Endometrial microvascular endothelial cells (primary cell): Measurements from ENCODE around the gene KREMEN1. TPM values are rescaled to one million over a fixed set of nuclear protein-coding genes. Genes with fewer than 3 reads are reported as not detected.
"Not testable (repeated sequence)": the region's sequence is repeated elsewhere in the genome, so short reads cannot be mapped to it uniquely, and the experiment has no call there.

Source experiments
- in situ Hi-C: cut with HindIII; loops from 2 replicates; pipeline ENCODE4 v1.10.0; 2017; ENCODE audit warnings: low sequenced_read_pairs, low pct_unique_long_range_greater_than_20kb; ENCODE audit errors: inconsistent ontology term
- total RNA-seq: library from RNA; depleted of rRNA; stranded (reverse); fragments of >200 nt; gene quantifications from one replicate; pipeline ENCODE4 v1.2.3, GENCODE V29; 2015; ENCODE audit errors: inconsistent ontology term

The KREMEN1 gene
- 0.28 TPM for total RNA-seq

DNA sequence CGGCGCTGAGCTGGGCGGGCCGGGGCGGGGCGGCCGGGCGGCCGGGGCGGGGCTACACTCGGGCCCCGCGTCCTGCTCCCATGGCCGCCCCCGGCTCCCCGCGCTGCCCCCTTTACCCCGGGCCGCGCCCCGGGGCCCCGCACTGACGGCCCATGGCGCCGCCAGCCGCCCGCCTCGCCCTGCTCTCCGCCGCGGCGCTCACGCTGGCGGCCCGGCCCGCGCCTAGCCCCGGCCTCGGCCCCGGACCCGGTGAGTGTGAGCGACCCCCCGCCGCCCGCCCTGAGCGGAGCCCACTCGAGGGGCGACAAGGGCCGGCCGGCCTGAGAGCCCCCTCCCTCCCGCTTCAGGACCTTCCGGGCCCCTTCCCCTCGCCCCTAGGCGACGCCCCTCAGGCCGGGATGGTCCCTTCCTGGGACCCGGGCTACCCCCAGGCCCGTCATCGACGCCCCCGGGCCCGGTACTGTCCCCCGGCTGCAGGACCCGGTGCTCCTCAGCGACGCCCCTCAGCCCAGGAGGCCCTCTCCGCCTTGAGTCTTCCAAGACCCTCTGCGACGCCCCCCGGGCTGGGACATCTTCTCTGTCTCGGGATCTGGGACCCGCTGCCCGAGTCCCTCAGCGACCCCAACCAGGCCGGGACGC is at the start of gene KREMEN1:
Gene KREMEN1 (plus strand): TSS at position 57 of the 639 bp plus-strand sequence. CDS start 96 bp downstream, at position 153.
- in situ Hi-C loops: no loop called here

- in situ Hi-C loops: loop anchor here (25.0 kb wide), 1 partner anchor 136 kb away; the partner anchor contains the start of gene ZNRF3
Observed at GRCh38 chr22:29023172-29023796, 49.6 kb upstream of the KREMEN1 start.

- in situ Hi-C loops: no loop called here
Observed at GRCh38 chr22:29026579-29026978, 46.3 kb upstream of the KREMEN1 start.

DNA sequence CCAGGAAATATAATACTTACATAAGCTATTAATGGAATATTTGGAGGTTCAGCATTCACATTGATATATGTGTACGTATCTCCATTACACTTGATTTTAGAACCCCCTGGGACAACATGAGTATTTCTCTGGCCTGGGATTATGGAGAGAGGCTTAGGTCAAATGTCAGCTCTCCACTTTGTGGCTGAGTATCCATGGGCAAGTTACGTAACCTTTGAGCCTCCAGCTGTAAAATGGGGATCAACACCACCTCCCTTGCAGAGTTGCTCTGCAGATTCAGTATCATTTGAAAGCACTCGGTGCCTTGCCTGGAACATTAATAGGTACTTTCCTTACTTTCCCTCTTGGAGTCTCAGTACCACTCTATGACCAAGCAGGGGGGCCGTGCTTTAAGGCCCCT is 44.4 kb upstream of the KREMEN1 start:
- in situ Hi-C loops: no loop called here

DNA sequence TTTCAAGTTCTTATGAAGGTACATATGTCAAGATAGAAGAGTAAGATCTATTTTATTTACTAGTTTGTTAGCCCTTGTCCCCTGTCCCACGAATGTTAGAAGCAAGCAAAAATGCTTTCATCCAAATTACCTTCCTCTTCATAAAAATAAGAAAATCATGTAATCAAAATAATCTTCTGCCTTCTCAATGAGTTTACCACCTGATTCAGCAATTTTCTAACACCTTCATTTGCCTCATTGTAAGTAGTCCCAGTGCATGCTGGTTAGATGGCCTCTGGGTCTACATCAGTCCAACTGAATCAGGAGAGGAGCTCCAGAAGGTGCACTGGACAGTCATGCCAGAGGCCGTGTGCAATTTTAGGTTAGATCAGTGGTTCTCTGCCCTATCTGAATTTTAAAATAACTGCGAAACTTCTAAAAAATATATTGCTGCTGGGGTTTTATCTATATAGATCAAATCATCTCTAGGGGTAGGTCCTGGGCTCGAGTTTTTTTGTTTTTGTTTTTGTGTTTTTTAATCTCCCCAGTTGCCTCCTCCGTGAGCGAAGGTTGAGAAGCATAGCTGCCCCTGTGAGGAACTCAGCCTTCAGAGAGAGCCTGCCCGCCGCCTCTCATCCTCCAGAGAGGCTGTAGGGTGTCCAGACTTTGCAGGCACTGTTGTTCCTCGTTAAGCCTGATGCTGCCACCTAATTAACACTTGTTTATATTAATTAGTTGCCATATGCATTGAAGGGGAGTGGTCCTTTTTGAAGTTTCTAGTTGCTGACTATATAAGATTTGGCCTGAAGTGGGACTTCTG is 43.4 kb upstream of the KREMEN1 start:
- in situ Hi-C loops: no loop called here

- in situ Hi-C loops: no loop called here
Observed at GRCh38 chr22:29030016-29030617, 42.7 kb upstream of the KREMEN1 start.

DNA sequence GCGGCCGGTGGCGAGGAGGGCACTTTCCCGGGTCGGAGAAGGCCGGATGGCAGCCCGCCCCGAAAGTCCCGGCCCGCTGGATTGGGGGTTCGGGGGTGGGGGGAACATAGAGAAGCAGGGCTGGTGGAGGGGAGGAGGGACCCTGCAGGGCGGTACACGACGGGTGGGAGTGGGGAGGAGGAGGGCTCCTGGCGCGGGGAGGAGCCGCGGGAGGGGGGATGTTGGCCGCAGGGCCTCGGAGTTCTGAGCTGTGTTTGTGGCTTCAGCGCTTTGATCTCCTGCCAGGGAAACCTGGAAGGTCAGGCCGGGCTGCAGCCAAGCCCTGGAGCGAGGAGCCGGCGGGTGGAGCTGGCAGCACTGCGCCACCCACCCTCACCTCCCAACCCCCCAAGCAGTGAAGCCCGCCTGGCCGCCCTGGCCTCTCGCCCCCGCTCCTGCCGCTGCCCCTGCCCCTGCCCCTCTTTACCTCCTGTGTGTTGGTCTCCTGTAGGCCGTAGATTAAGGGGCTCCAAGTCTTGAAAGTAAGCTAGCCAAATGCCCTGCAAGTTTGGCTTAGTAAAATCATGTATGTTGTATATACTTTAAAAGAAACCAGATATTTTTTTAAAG is 42.1 kb upstream of the KREMEN1 start:
- in situ Hi-C loops: no loop called here

- in situ Hi-C loops: no loop called here
Observed at GRCh38 chr22:29031227-29032011, 41.4 kb upstream of the KREMEN1 start.

DNA sequence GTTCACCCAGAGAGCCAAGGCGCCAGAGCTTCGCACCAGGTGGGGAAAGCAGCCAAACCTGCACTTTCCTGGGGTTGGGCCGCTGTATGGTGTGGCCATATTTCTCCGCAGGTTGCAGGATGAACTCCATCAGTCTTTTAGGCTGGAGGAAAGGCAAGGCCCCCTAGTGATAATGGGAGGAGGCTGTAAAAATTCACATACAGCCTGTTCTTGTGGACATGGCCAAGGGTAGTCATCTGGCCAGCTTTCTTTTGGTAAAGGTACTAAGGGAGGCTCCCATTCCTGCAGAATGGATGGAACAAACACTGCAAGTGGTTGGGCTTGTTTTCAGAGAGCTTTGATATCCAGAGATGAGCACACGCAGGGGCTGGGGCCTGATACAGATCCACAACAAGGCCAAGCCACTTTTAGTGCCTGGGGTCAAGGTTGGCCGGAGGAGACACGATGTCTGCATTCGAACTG is 40.8 kb upstream of the KREMEN1 start:
- in situ Hi-C loops: no loop called here

GRCh38 chr22:29032584-29032983 is 40.3 kb upstream of the KREMEN1 start:
- in situ Hi-C loops: no loop called here

DNA sequence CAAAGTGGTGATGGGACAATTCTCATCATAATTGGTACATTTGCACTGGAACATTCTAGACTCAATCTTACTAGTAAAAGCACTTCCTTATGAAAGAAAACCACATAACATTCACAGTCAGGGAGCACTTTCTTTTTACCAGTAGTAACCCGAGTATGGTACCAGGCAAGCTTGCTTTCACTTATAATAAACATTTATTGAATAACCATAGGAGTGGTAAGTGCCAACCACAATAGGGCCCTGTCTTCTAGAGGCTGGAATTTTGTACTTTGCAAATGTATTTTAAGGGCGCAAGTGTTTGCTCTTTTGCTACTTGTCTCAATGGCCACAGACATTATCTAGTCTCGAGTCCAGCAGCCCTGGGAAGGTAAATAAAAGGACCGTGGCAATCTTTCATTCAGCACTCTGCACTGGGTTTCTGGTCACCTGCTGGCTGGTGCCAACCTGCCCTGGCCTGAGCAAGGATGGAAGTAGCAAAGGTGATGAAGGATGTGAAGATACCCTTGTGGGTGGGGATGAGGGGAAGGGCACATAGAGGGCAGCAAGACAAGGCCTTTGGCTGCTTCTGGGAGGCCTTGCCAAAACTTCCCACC is 35.4 kb upstream of the KREMEN1 start:
- in situ Hi-C loops: no loop called here

DNA sequence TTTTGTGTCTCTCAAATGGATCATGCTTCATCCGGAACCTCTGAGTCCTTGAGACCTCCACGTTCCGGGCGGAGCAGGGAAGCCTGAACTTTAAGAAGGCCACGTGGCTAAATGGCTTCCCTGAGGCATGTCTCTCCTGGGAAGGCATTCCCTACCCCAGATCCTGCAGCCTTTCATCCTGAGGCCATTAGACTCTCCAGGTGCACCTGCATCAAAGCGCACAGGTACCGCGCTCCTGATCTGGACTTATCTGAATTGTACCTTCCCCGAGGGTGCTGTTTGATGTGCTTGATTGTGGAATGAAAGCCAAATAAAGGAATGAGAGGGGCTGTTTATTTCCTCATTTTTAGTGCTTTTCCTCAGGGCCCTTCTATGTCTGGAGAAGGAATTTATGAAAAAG is 33.7 kb upstream of the KREMEN1 start:
- in situ Hi-C loops: no loop called here

- in situ Hi-C loops: not testable (repeated sequence)
Observed at GRCh38 chr22:29039684-29040083, 33.2 kb upstream of the KREMEN1 start.

DNA sequence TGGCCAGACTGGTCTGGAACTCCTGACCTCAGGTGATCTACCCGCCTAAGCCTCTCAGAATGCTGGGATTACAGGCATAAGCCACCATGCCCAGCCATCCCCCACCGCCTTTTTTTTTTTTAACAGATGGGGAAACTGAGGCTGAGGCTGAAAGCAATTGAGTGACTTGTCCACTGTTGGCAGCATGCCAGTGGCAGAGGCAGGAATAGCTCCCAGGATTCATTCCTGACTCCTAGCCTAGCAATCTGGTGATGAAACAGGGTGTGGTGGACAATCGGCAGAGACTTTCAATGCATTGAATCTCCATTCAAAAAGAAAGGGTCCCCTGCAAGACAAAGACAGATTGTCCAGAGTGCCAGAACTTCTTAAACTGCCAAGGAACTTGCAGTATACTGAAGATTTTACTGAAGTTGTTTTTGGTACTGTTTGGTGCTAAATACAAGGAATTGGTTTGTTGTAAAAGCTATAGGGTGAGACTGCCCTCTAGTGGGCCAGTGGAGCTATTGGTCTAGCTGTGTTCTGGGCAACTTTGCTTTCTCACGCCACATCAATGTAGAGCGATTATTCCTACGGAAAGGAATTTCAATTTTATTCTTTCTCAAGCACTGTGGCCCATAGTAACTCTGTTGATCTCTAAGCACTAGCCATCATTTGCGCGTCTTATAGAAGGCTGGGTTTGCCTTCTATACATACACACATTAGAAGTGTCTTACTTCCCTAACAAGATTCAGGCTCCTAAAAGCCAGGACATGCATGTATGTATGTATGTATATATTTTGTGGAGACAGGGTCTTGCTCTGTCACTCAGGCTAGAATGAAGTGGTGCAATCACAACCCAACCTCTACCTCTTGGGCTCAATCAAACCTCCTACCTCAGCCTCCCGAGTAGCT is 32.2 kb upstream of the KREMEN1 start:
- in situ Hi-C loops: no loop called here

DNA sequence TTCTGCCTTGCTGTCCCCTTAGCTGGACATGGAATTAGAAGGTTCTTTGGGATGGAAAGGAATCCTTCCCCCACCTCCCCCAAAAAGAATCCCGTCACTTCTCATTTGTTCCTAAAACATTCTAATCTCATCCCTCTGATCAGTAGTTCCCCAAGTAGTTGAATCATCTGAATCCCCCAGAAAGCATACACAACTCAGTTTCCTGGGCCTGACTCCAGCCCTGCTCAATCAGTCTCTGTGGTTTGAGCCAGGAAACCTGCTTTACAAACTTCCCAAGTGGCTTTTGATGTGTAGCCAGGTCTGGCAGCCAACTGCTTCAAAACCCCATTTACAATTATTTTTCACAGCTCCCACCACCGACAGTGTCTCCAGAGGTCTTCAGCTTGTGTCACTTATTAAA is 31.4 kb upstream of the KREMEN1 start:
- in situ Hi-C loops: no loop called here

GRCh38 chr22:29043906-29044575 is 28.8 kb upstream of the KREMEN1 start:
- in situ Hi-C loops: no loop called here
